GM12878 (cell line): Measurements from ENCODE around the gene TTC33. TPM values are rescaled to one million over a fixed set of nuclear protein-coding genes. Genes with fewer than 3 reads are reported as not detected.

ENCODE experiments used
- ATF3 ChIP-seq: IDR thresholded peaks from 2 replicates; pipeline ENCODE4 v1.6.1; 2011; ENCODE audit warnings: low read depth, mild to moderate bottlenecking, low read length, moderate library complexity, borderline replicate concordance; ENCODE audit errors: extremely low read depth
- ATF7 ChIP-seq: fragments of 450-650 bp; IDR thresholded peaks from 2 replicates; pipeline ENCODE4 v1.6.1; 2016; ENCODE audit warnings: low read depth, mild to moderate bottlenecking
- CBX3 ChIP-seq: fragments of 200-600 bp; sonication (generic); IDR thresholded peaks from 2 replicates; pipeline ENCODE4 v1.6.1; 2016; ENCODE audit warnings: low read depth, borderline replicate concordance
- CHD4 ChIP-seq: fragments of 200-600 bp; sonication (generic); IDR thresholded peaks from 2 replicates; pipeline ENCODE4 v1.6.1; 2016; ENCODE audit warnings: mild to moderate bottlenecking
- CREB1 ChIP-seq: IDR thresholded peaks from 2 replicates; pipeline ENCODE4 v1.6.1; 2012; ENCODE audit warnings: low read depth, mild to moderate bottlenecking, inconsistent platforms
- CUX1 ChIP-seq: IDR thresholded peaks from 2 replicates; pipeline ENCODE4 v1.6.1; 2012; ENCODE audit warnings: improper control_type of control experiment, low read depth, low read length; ENCODE audit not compliant: insufficient replicate concordance
- ETV6 ChIP-seq, 2 experiments: fragments of 450-650 bp in 1 of 2; IDR thresholded peaks in 1 of 2; conservative IDR thresholded peaks in 1 of 2; 2 replicates each; pipeline ENCODE4 v1.6.1; 2014; ENCODE audit warnings: antibody characterized with exemption in 1 of 2, borderline replicate concordance in 1 of 2, low read depth in 1 of 2, mild to moderate bottlenecking in 1 of 2, moderate library complexity in 1 of 2
- GABPA ChIP-seq: IDR thresholded peaks from 2 replicates; pipeline ENCODE4 v1.6.1; 2014; ENCODE audit warnings: antibody characterized with exemption, low read depth, mild to moderate bottlenecking, inconsistent platforms
- HCFC1 ChIP-seq: fragments of 150-350 bp; IDR thresholded peaks from 2 replicates; pipeline ENCODE4 v1.6.1; 2014; ENCODE audit warnings: low read length
- IRF4 ChIP-seq: IDR thresholded peaks from 2 replicates; pipeline ENCODE4 v1.6.1; 2011; ENCODE audit warnings: low read depth, low read length
- KAT2A ChIP-seq: conservative IDR thresholded peaks from 2 replicates; pipeline ENCODE4 v1.6.1; 2011; ENCODE audit warnings: low read depth, low read length; ENCODE audit not compliant: control insufficient read depth
- KDM1A ChIP-seq: fragments of 200-600 bp; sonication (generic); IDR thresholded peaks from 2 replicates; pipeline ENCODE4 v1.6.1; 2016; ENCODE audit warnings: borderline replicate concordance
- LARP7 ChIP-seq: fragments of 450-650 bp; IDR thresholded peaks from 2 replicates; pipeline ENCODE4 v1.6.1; 2017; ENCODE audit warnings: mild to moderate bottlenecking
- MAX ChIP-seq: IDR thresholded peaks from 2 replicates; pipeline ENCODE4 v1.6.1; 2012; ENCODE audit warnings: low read depth, low read length, improper control_type of control experiment
- NFXL1 ChIP-seq: fragments of 450-650 bp; IDR thresholded peaks from 2 replicates; pipeline ENCODE4 v1.6.1; 2017; ENCODE audit warnings: antibody characterized with exemption, mild to moderate bottlenecking, borderline replicate concordance
- NFYB ChIP-seq: IDR thresholded peaks from 2 replicates; pipeline ENCODE4 v1.6.1; 2011; ENCODE audit warnings: low read depth, mild to moderate bottlenecking, low read length, improper control_type of control experiment, moderate library complexity; ENCODE audit not compliant: insufficient read depth
- NR2F1 ChIP-seq: fragments of 450-650 bp; conservative IDR thresholded peaks from 2 replicates; pipeline ENCODE4 v1.6.1; 2017; ENCODE audit warnings: mild to moderate bottlenecking
- PML ChIP-seq: IDR thresholded peaks from 2 replicates; pipeline ENCODE4 v1.6.1; 2012; ENCODE audit warnings: low read length, inconsistent platforms
- SMAD5 ChIP-seq: IDR thresholded peaks from 2 replicates; pipeline ENCODE4 v1.6.1; 2016; ENCODE audit warnings: antibody characterized with exemption, low read depth
- SP1 ChIP-seq: IDR thresholded peaks from one replicate; pipeline ENCODE4 v1.6.1; 2011; ENCODE audit warnings: low read depth, low read length
- SREBF1 ChIP-seq: IDR thresholded peaks from 2 replicates; pipeline ENCODE4 v1.6.1; 2012; ENCODE audit warnings: mild to moderate bottlenecking, low read length
- TCF7 ChIP-seq: IDR thresholded peaks from 2 replicates; pipeline ENCODE4 v1.6.1; 2014; ENCODE audit warnings: antibody characterized with exemption, borderline replicate concordance
- USF2 ChIP-seq: IDR thresholded peaks from 2 replicates; pipeline ENCODE4 v1.6.1; 2011; ENCODE audit warnings: low read depth, low read length, improper control_type of control experiment, borderline replicate concordance
- YBX1 ChIP-seq: fragments of 450-650 bp; IDR thresholded peaks from 2 replicates; pipeline ENCODE4 v1.6.1; 2016; ENCODE audit warnings: antibody characterized with exemption
- YY1 ChIP-seq: IDR thresholded peaks from 2 replicates; pipeline ENCODE4 v1.6.1; 2011; ENCODE audit warnings: low read depth, mild to moderate bottlenecking, low read length
- ZNF24 ChIP-seq: fragments of 450-650 bp; IDR thresholded peaks from 2 replicates; pipeline ENCODE4 v1.6.1; 2017; ENCODE audit warnings: antibody characterized with exemption, mild to moderate bottlenecking
- polyA plus RNA-seq, 11 experiments: library from polyadenylated mRNA; depleted of rRNA in 4 of 11; unstranded in 6 of 11; stranded (reverse) in 5 of 11; fragments of >200 nt; fragmentation: Nextera tagmentation in 4 of 11; fragmentation: Illumina TruSeq in 1 of 11; extraction: Ambion mirVana in 4 of 11; extraction: Trizol in 1 of 11; gene quantifications; 1 replicate in 1 of 11; 2 replicates in 10 of 11; pipeline versions ENCODE4 v1.2.1 to v1.2.3, GENCODE V29; 2011 to 2016; ENCODE audit warnings: inconsistent platforms in 2 of 11, missing spikeins in 2 of 11, low read depth in 1 of 11
- total RNA-seq, 4 experiments: library from RNA; depleted of rRNA in 3 of 4; stranded (reverse); fragments of >200 nt in 3 of 4; fragmentation: Illumina TruSeq in 1 of 4; extraction: Trizol in 1 of 4; gene quantifications; 2 replicates each; pipeline versions ENCODE4 v1.2.1 to v1.2.3, GENCODE V29; 2013 to 2021

The TTC33 gene
- total and polyA plus RNA-seq, 10 of the 15 experiments (the other 5 are each of a cell fraction or from before 2014, with no cell fraction given) = 7.9 to 22.3 (median 14.6) TPM

GRCh38 chr5:40797273-40798011 is 41.7 kb upstream of the TTC33 start (continued):
- TF ChIP-seq CUX1 (no peak), YY1 (no peak), SP1 (no peak), ZNF24 (no peak), HCFC1 (no peak), LARP7 (no peak), ETV6 (conservative IDR thresholded peaks at IDR 0.05 in 1 of 2, IDR thresholded peaks at IDR 0.05 in 1 of 2; ENCODE audit: borderline replicate concordance in 1 of 2, low read depth in 1 of 2) (no peak; a peak in 1 of 4 replicates), NFXL1 (no peak), ATF3 (no peak), PML (no peak), IRF4 (no peak), KDM1A (no peak), CBX3 (no peak), KAT2A (no peak), ATF7 (no peak), CHD4 (no peak), NFYB (no peak), SREBF1 (no peak), MAX (no peak), TCF7 (no peak), CREB1 (peak; percentile 35; the same call in 1 of the 2 replicates), USF2 (no peak), NR2F1 (no peak), SMAD5 (no peak), YBX1 (no peak), GABPA (no peak)
